Fibroblast of skin of left quadriceps (primary cell): ENCODE data around the gene PEDS1.
"Not testable (repeated sequence)": the region's sequence is repeated elsewhere in the genome, so short reads cannot be mapped to it uniquely, and the experiment has no call there.

Experiments used
- DNase-seq, 2 experiments: peaks; one replicate each; pipeline ENCODE4 v3.0.0-alpha.2; 2013; ENCODE audit warnings: low read depth in 2 of 2

PEDS1 gene

GRCh38 chr20:50113420-50114224 lies 39.9 kb downstream of the PEDS1 start:
- no peak for DNase-seq

- peak; percentile 58 to 60 for DNase-seq
These were observed 40.8 kb downstream of the PEDS1 start, which contains the start of gene UBE2V1 for GRCh38 chr20:50112512-50113419. Gene UBE2V1 (minus strand): TSS chr20:50113150. CDS start chr20:50113128, 22 bp downstream.

GRCh38 chr20:50111829-50112495 lies 41.6 kb downstream of the PEDS1 start:
- DNase-seq, result no peak

GRCh38 chr20:50111120-50111828 lies 42.2 kb downstream of the PEDS1 start:
- DNase-seq, result no peak

GRCh38 chr20:50110141-50111047 lies 43.1 kb downstream of the PEDS1 start:
- DNase-seq, result no peak

- no peak for DNase-seq
These were observed 44.8 kb downstream of the PEDS1 start for GRCh38 chr20:50108556-50109235.

- DNase-seq, result no peak
These were observed 45.7 kb downstream of the PEDS1 start for GRCh38 chr20:50107796-50108331.

GRCh38 chr20:50107086-50107660 lies 46.4 kb downstream of the PEDS1 start:
- no peak for DNase-seq

- DNase-seq, result not testable (repeated sequence)
These were observed 46.9 kb downstream of the PEDS1 start for GRCh38 chr20:50106669-50107068.
